ENCODE data around the gene SMCO4.

- TF ChIP-seq POLR2A (IDR thresholded peaks at IDR 0.05) (peak; percentile 15), CTCF (IDR thresholded peaks at IDR 0.05) (no peak)
Measured at GRCh38 chr11:93530468-93530826, 12.7 kb downstream of the SMCO4 start.
